Lower lobe of right lung (tissue), 2 donors: ENCODE data around the gene SYT17. TPM values are rescaled to one million over a fixed set of nuclear protein-coding genes. Genes with fewer than 3 reads are reported as not detected.

Experiments used
- ATAC-seq, 2 donors: fragments of 200-7000 bp; cut with Tn5 transposase; one replicate each; pipeline ENCODE4 v1.9.1; 2020 to 2022; ENCODE audit warnings: mild to moderate bottlenecking in 2 of 2, moderate library complexity in 2 of 2
- DNase-seq: peaks from one replicate; pipeline ENCODE4 v3.0.0-alpha.2; 2020
- H3K27ac ChIP-seq: fragments of 200-600 bp; one replicate; pipeline ENCODE4 v1.8.0; 2022
- H3K27me3 ChIP-seq: fragments of 200-600 bp; one replicate; pipeline ENCODE4 v1.8.0; 2022; ENCODE audit warnings: low read depth
- H3K36me3 ChIP-seq: fragments of 200-600 bp; one replicate; pipeline ENCODE4 v1.8.0; 2022; ENCODE audit warnings: mild to moderate bottlenecking
- H3K4me1 ChIP-seq: fragments of 200-600 bp; one replicate; pipeline ENCODE4 v1.8.0; 2022
- H3K4me3 ChIP-seq: fragments of 200-600 bp; one replicate; pipeline ENCODE4 v1.8.0; 2022; ENCODE audit warnings: mild to moderate bottlenecking
- H3K9me3 ChIP-seq: fragments of 200-600 bp; one replicate; pipeline ENCODE4 v1.8.0; 2022
- intact Hi-C: fragments of 100-400 bp; cut with DNase I; formaldehyde crosslinking; loops from one replicate; pipeline ENCODE4 v1.11.0; 2022
- total RNA-seq: library from RNA; stranded (reverse); fragmentation: NEBNext Ultra II Directional; extraction: Animal tissue kit (Norgen Biotek cat#: 25700); gene quantifications from one replicate; pipeline ENCODE4 v1.2.1, GENCODE V29; 2021
- TF ChIP-seq, protein P1 (sequence below): fragments of 200-600 bp; IDR thresholded peaks from one replicate; pipeline ENCODE4 v1.8.0; 2022; ENCODE audit warnings: antibody characterized with exemption, mild to moderate bottlenecking
- donor health status: DM: no; HTN: yes; CAD: no; lungs with severe emphysema.

The SYT17 gene
- total RNA-seq, 1 donor from 2014 or later: 11.8 TPM

GRCh38 chr16:19148189-19148588, 19.9 kb upstream of the SYT17 start:
- TF ChIP-seq, protein P1, sequence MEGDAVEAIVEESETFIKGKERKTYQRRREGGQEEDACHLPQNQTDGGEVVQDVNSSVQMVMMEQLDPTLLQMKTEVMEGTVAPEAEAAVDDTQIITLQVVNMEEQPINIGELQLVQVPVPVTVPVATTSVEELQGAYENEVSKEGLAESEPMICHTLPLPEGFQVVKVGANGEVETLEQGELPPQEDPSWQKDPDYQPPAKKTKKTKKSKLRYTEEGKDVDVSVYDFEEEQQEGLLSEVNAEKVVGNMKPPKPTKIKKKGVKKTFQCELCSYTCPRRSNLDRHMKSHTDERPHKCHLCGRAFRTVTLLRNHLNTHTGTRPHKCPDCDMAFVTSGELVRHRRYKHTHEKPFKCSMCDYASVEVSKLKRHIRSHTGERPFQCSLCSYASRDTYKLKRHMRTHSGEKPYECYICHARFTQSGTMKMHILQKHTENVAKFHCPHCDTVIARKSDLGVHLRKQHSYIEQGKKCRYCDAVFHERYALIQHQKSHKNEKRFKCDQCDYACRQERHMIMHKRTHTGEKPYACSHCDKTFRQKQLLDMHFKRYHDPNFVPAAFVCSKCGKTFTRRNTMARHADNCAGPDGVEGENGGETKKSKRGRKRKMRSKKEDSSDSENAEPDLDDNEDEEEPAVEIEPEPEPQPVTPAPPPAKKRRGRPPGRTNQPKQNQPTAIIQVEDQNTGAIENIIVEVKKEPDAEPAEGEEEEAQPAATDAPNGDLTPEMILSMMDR: no peak
- H3K4me1 ChIP-seq: no peaks in the 10 kb centered on the region
- no peaks in the 10 kb centered on the region for H3K36me3 ChIP-seq
- no peaks in the 10 kb centered on the region for H3K9me3 ChIP-seq
- no peak for DNase-seq
- H3K27me3 ChIP-seq: no peaks in the 10 kb centered on the region
- H3K4me3 ChIP-seq: no peak overlapping the region
- intact Hi-C loops: no loop called here
- ATAC-seq: no peak
- no peak overlapping the region for H3K27ac ChIP-seq

DNA sequence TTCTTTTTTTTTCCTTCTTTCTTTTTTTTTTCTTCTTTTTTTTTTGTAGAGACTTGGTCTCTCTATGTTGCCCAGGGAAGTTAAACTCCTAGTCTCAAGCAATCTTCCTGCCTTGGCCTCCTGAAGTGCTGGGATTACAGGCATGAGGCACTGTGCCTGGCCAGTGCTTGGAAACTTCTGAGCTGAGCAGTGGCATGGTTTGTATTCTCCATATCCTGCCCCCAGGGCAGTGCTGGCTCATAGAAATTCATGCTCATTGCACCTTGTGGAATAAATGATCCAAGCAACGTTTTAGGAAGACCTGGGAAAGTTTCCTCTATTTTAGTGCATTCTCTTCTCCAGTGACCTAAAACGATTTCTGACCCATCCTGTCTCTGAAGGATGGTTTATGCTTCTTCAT, 16.7 kb upstream of the SYT17 start:
- H3K36me3 ChIP-seq: no peaks in the 10 kb centered on the region
- no peaks in the 10 kb centered on the region for H3K4me1 ChIP-seq
- DNase-seq: no peak
- TF ChIP-seq, protein P1: no peak
- no peak for ATAC-seq
- no peak overlapping the region for H3K27ac ChIP-seq
- no peaks in the 10 kb centered on the region for H3K27me3 ChIP-seq
- peaks cover 3% of the 10 kb centered on the region for H3K9me3 ChIP-seq
- no peak overlapping the region for H3K4me3 ChIP-seq
- intact Hi-C loops: no loop called here

GRCh38 chr16:19152042-19152441, 16.0 kb upstream of the SYT17 start:
- Histone ChIP-seq H3K27ac (no peak overlapping the region), H3K4me3 (no peak overlapping the region), H3K36me3 (no peaks in the 10 kb centered on the region), H3K4me1 (no peaks in the 10 kb centered on the region), H3K27me3 (no peaks in the 10 kb centered on the region), H3K9me3 (peaks cover 3% of the 10 kb centered on the region)
- ATAC-seq: no peak
- TF ChIP-seq, protein P1: no peak
- DNase-seq: no peak
- intact Hi-C loops: no loop called here

GRCh38 chr16:19153876-19154275, 14.2 kb upstream of the SYT17 start:
- no peaks in the 10 kb centered on the region for H3K36me3 ChIP-seq
- intact Hi-C loops: no loop called here
- no peak overlapping the region for H3K4me3 ChIP-seq
- ATAC-seq (no peak), DNase-seq (no peak)
- no peak overlapping the region for H3K27ac ChIP-seq
- no peaks in the 10 kb centered on the region for H3K4me1 ChIP-seq
- TF ChIP-seq, protein P1: no peak
- H3K27me3 ChIP-seq: no peaks in the 10 kb centered on the region
- peaks cover 3% of the 10 kb centered on the region for H3K9me3 ChIP-seq

DNA sequence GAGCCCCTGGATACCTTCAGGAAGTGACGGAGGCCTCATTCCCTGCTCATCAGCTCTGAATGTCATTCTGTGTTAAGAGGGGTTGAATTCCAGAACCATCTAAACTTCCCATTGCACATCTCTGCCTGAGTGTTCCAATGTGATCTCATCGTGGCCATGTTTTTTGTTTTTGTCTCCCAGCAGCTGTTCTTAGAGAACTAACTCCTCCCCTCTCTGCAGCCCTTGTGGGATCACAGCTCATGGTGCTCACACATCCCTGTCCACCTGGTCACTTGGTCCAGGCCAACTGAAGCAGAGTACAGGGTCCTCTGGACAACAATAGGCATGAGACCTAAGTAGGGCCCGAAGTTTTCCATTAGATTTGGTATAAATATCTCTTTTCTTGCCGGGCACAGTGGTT, 6.0 kb upstream of the SYT17 start:
- TF ChIP-seq, protein P1: no peak
- Histone ChIP-seq H3K4me3 (no peak overlapping the region), H3K27ac (no peak overlapping the region), H3K9me3 (no peaks in the 10 kb centered on the region), H3K36me3 (no peaks in the 10 kb centered on the region), H3K27me3 (no peaks in the 10 kb centered on the region), H3K4me1 (peaks cover 13% of the 10 kb centered on the region)
- ATAC-seq (no peak), DNase-seq (no peak)
- intact Hi-C loops: loop anchor here (10.0 kb wide), 1 partner anchor 77 kb away; no protein-coding TSS in a partner anchor

DNA sequence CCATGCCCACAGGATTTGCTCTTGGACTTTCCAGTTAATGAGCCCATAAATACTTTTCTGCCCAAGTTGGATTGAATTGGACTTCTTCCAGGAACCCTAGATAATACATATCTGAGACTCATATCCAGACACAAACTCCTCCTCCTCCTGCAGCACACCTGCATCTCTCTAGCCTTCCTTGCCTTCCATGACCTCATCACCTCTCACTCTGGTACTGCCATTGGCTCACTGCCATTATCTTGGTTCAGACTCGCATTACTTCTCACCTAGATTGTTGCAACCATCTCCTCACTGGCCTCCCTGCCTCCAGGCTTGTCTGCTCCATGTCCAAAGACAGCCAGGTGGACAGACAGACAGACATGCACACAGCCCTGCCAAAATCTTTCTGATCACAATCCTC, 4.8 kb upstream of the SYT17 start:
- Histone ChIP-seq H3K27ac (no peak overlapping the region), H3K4me1 (peaks cover 17% of the 10 kb centered on the region), H3K4me3 (no peak overlapping the region), H3K27me3 (peaks cover 5% of the 10 kb centered on the region), H3K36me3 (no peaks in the 10 kb centered on the region), H3K9me3 (no peaks in the 10 kb centered on the region)
- DNase-seq (no peak), ATAC-seq (no peak)
- intact Hi-C loops: loop anchor here (10.0 kb wide), 1 partner anchor 78 kb away; no protein-coding TSS in a partner anchor
- TF ChIP-seq, protein P1: no peak
